HG02981 (cell line): ENCODE data around the gene SENP3.
"Not testable (repeated sequence)": the region's sequence is repeated elsewhere in the genome, so short reads cannot be mapped to it uniquely, and the experiment has no call there.

Experiments used
- ATAC-seq: cut with Tn5 transposase; IDR thresholded peaks from one replicate; pipeline ENCODE4 v1.9.1; 2021; ENCODE audit warnings: mild to moderate bottlenecking, moderate library complexity; ENCODE audit not compliant: unreplicated experiment

SENP3 gene

GRCh38 chr17:7590743-7591142, 29.0 kb downstream of the SENP3 start:
- no peak for ATAC-seq

GRCh38 chr17:7591596-7591995, 29.9 kb downstream of the SENP3 start:
- no peak for ATAC-seq

- ATAC-seq: no peak
These were observed 30.8 kb downstream of the SENP3 start for GRCh38 chr17:7592422-7593021.

- ATAC-seq: no peak
These were observed 31.6 kb downstream of the SENP3 start for GRCh38 chr17:7593296-7593695.

GRCh38 chr17:7597561-7597960, 35.8 kb downstream of the SENP3 start:
- ATAC-seq: not testable (repeated sequence)

- ATAC-seq: no peak
These were observed 44.6 kb downstream of the SENP3 start for GRCh38 chr17:7606280-7606679.

- no peak for ATAC-seq
These were observed 48.9 kb downstream of the SENP3 start for GRCh38 chr17:7610641-7611040.

- no peak for ATAC-seq
These were observed 50.0 kb downstream of the SENP3 start for GRCh38 chr17:7611635-7612293.

- no peak for ATAC-seq
These were observed 50.5 kb downstream of the SENP3 start for GRCh38 chr17:7612294-7612640.

- no peak for ATAC-seq
These were observed 52.2 kb downstream of the SENP3 start for GRCh38 chr17:7613769-7614424.

- ATAC-seq: peak; percentile 85
These were observed 52.9 kb downstream of the SENP3 start, which contains the start of gene FXR2 for GRCh38 chr17:7614425-7615264. Gene FXR2 (minus strand): TSS chr17:7614897. CDS start chr17:7614532, 365 bp downstream.

GRCh38 chr17:7615265-7615747, 53.6 kb downstream of the SENP3 start:
- ATAC-seq: no peak

GRCh38 chr17:7618608-7619007, 56.9 kb downstream of the SENP3 start:
- no peak for ATAC-seq

GRCh38 chr17:7620835-7621234, 59.1 kb downstream of the SENP3 start:
- ATAC-seq: no peak
